GM12872 (cell line): Measurements from ENCODE around the gene RAI14.

ENCODE experiments used
- CTCF ChIP-seq: IDR thresholded peaks from 3 replicates; pipeline ENCODE4 v1.5.1; 2011; ENCODE audit warnings: low read depth, mild to moderate bottlenecking, low read length, moderate library complexity; ENCODE audit not compliant: insufficient read depth

Gene RAI14

GRCh38 chr5:34677428-34677827 is 21.3 kb downstream of the RAI14 start:
- no peak for TF ChIP-seq CTCF

- no peak for TF ChIP-seq CTCF
Measured at GRCh38 chr5:34680896-34681295, 24.8 kb downstream of the RAI14 start.

GRCh38 chr5:34682926-34683623 is 26.9 kb downstream of the RAI14 start:
- no peak for TF ChIP-seq CTCF

- TF ChIP-seq CTCF, result no peak
Measured at GRCh38 chr5:34684281-34684979, 28.3 kb downstream of the RAI14 start.

GRCh38 chr5:34684980-34685352 is 28.8 kb downstream of the RAI14 start:
- TF ChIP-seq CTCF, result no peak

- TF ChIP-seq CTCF, result no peak
Measured at GRCh38 chr5:34685485-34686165, 29.5 kb downstream of the RAI14 start.

GRCh38 chr5:34686762-34687268 is 30.7 kb downstream of the RAI14 start:
- no peak for TF ChIP-seq CTCF
